Endothelial cell (in vitro differentiated cells): Measurements from ENCODE around the gene CRTC3. TPM values are rescaled to one million over a fixed set of nuclear protein-coding genes. Genes with fewer than 3 reads are reported as not detected.
"Not testable (repeated sequence)": the region's sequence is repeated elsewhere in the genome, so short reads cannot be mapped to it uniquely, and the experiment has no call there.

Experiments used
- DNase-seq: peaks from one replicate; pipeline ENCODE4 v3.0.0; 2021; ENCODE audit warnings: low spot score
- H3K27ac Mint-ChIP-seq: one replicate; pipeline ENCODE4 v1.8.0; 2021; ENCODE audit warnings: mixed read lengths, inconsistent platforms; ENCODE audit not compliant: unreplicated experiment
- H3K27me3 Mint-ChIP-seq: one replicate; pipeline ENCODE4 v1.8.0; 2021; ENCODE audit warnings: mild to moderate bottlenecking, moderate library complexity, mixed read lengths, inconsistent platforms; ENCODE audit not compliant: unreplicated experiment
- H3K36me3 Mint-ChIP-seq: one replicate; pipeline ENCODE4 v1.8.0; 2021; ENCODE audit warnings: mild to moderate bottlenecking, low read depth, mixed read lengths, inconsistent platforms; ENCODE audit not compliant: unreplicated experiment
- H3K4me1 Mint-ChIP-seq: one replicate; pipeline ENCODE4 v1.8.0; 2021; ENCODE audit warnings: mild to moderate bottlenecking, mixed read lengths, inconsistent platforms; ENCODE audit not compliant: unreplicated experiment
- H3K4me3 Mint-ChIP-seq: one replicate; pipeline ENCODE4 v1.8.0; 2021; ENCODE audit warnings: mild to moderate bottlenecking, mixed read lengths, inconsistent platforms; ENCODE audit not compliant: unreplicated experiment
- H3K9me3 Mint-ChIP-seq: one replicate; pipeline ENCODE4 v1.8.0; 2021; ENCODE audit warnings: mixed read lengths, inconsistent platforms; ENCODE audit not compliant: unreplicated experiment
- total RNA-seq: library from RNA; stranded (reverse); fragmentation: NEBNext Ultra II Directional; extraction: Animal tissue kit (Norgen Biotek cat#: 25700); gene quantifications from one replicate; pipeline ENCODE4 v1.2.1, GENCODE V29; 2021; ENCODE audit not compliant: unreplicated experiment
- TF ChIP-seq, protein P1 (sequence below): fragments of 200-600 bp; sonication (generic); IDR thresholded peaks from one replicate; pipeline ENCODE4 v1.5.0; 2021; ENCODE audit warnings: antibody characterized with exemption; ENCODE audit not compliant: unreplicated experiment

The CRTC3 gene
- total RNA-seq, 1 donor from 2014 or later, result 27.1 TPM

DNA sequence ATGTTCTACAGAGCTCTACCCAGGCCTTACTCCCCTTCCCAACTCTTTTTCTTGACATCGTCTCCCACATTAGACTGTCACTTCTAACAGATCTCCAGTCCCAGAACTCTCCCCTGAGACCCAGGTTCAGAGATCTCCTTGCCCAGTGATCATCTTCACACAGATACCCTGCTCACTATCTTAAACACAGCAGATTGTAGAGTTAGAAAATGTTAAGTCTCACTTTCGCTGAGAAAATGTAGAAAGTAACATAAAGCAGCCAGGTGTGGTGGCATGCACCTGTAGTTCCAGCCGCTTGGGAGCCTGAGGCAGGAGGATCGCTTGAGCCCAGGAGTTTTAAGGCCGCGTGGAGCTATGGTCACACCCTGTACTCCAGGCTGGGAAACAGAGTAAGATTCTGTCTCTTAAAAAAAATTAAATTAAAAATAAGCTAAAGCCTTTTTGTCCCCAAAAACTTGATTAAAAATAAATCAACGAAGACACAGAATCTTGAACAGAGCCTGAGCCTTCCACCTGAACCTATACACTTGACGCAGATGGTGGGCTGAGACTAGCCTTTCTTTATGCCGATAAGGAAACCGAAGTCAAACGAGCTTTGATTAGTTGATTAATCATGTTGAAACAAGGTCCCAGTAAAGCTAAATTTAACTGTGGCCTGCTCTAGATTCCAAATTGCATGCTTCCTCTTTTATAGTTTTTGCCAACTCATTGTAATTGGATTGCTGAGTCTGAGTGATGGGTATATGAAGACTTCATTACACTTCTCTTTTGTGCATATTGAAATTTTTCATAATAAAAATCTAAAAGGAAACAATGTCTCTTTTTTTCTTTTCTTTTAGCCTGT is 156.1 kb downstream of the CRTC3 start:
- Mint-ChIP-seq H3K27me3 (peaks cover 3% of the 10 kb centered on the region), H3K4me1 (no peaks in the 10 kb centered on the region), H3K9me3 (no peaks in the 10 kb centered on the region), H3K4me3 (no peak overlapping the region), H3K27ac (no peak overlapping the region), H3K36me3 (no peaks in the 10 kb centered on the region)
- DNase-seq, result no peak
- TF ChIP-seq, protein P1, sequence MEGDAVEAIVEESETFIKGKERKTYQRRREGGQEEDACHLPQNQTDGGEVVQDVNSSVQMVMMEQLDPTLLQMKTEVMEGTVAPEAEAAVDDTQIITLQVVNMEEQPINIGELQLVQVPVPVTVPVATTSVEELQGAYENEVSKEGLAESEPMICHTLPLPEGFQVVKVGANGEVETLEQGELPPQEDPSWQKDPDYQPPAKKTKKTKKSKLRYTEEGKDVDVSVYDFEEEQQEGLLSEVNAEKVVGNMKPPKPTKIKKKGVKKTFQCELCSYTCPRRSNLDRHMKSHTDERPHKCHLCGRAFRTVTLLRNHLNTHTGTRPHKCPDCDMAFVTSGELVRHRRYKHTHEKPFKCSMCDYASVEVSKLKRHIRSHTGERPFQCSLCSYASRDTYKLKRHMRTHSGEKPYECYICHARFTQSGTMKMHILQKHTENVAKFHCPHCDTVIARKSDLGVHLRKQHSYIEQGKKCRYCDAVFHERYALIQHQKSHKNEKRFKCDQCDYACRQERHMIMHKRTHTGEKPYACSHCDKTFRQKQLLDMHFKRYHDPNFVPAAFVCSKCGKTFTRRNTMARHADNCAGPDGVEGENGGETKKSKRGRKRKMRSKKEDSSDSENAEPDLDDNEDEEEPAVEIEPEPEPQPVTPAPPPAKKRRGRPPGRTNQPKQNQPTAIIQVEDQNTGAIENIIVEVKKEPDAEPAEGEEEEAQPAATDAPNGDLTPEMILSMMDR, result no peak

DNA sequence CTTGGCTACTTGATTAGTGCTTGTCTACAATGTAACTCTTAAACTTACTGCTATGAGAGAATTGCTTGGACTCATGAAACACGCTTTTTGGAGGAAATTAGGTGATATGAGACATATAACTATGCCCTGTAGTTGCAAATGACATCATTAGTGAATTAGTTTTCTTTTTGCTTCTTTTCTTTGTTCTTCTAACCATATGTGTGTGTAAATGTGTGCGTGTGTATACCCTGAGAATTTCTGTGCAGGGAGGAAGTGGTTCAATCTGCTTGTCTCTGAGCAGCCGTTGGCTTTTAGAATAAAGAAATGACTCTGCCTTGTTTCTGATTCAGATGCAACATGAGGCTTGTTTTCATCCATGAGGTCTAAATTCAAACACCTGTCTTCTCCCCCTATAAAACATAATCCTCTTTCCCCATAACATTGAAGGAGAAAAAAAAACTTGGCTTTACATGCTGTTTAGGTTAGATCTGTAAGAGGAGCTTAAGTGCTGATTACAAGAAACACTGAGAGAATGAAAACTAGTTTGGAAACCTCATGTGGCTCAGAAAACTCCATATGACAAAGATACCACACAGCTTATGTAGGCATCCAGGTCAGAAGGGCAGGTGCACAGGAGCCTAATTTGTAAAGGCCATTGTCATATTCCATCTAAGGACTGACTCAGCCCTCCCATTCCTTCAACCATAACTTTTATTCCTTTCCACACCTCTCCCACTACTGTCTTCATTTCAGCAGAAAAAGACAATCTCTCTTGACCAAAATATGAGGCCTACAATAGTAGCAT is 156.9 kb downstream of the CRTC3 start:
- Mint-ChIP-seq H3K36me3 (no peaks in the 10 kb centered on the region), H3K9me3 (no peaks in the 10 kb centered on the region), H3K27me3 (peaks cover 5% of the 10 kb centered on the region), H3K27ac (no peak overlapping the region), H3K4me3 (no peak overlapping the region), H3K4me1 (peaks cover 4% of the 10 kb centered on the region)
- TF ChIP-seq, protein P1, result no peak
- no peak for DNase-seq

DNA sequence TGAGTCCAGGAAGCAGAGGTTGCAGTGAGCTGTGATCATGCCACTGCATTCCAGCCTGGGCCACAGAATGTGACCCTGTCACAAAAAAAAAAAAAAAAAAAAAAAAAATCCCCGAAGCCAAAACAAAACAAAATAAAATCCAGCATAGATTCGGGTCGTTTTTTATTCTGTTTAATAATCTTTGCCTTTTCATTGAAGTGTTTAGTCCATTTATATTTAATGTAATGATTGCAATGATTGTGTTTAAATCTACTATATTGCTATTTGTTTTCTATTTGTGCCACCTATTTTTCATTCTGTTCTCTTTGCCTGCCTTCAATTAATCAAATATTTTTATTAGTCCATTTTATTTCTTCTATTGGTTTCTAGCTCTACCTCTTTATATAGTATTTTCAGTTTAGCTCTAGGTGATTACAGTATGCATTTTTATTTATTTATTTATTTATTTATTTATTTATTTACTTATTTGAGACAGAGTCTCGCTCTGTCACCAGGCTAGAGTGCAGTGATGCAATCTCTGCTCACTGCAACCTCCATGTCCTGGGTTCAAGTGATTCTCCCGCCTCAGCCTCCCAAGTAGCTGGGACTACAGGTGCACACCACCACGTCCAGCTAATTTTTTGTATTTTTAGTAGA is 159.7 kb downstream of the CRTC3 start:
- not testable (repeated sequence) for H3K27me3 Mint-ChIP-seq, H3K4me3 Mint-ChIP-seq, DNase-seq, H3K9me3 Mint-ChIP-seq, H3K36me3 Mint-ChIP-seq, H3K27ac Mint-ChIP-seq
- H3K4me1 Mint-ChIP-seq, result peaks cover 14% of the 10 kb centered on the region

DNA sequence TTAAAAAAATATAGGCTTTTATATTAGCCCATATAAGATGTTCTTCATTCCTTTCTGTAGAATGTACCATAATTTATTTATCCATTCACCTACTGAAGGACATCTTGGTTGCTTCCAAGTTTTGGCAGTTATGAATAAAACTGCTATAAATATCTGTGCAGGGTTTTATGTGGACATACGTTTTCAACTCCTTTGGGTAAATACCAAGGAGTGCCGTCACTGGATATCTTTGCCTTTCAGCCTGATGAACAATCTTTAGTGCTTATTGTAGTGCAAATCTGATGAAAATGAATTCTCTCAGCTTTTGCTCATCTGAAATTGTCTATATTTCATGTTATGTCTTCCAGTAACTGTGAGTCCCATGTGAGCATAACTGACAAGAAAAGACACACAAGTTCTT is 160.9 kb downstream of the CRTC3 start:
- no peak overlapping the region for H3K4me3 Mint-ChIP-seq
- no peaks in the 10 kb centered on the region for H3K36me3 Mint-ChIP-seq
- no peaks in the 10 kb centered on the region for H3K9me3 Mint-ChIP-seq
- TF ChIP-seq, protein P1, result no peak
- no peak overlapping the region for H3K27ac Mint-ChIP-seq
- DNase-seq, result no peak
- peaks cover 14% of the 10 kb centered on the region for H3K4me1 Mint-ChIP-seq
- peaks cover 1% of the 10 kb centered on the region for H3K27me3 Mint-ChIP-seq

DNA sequence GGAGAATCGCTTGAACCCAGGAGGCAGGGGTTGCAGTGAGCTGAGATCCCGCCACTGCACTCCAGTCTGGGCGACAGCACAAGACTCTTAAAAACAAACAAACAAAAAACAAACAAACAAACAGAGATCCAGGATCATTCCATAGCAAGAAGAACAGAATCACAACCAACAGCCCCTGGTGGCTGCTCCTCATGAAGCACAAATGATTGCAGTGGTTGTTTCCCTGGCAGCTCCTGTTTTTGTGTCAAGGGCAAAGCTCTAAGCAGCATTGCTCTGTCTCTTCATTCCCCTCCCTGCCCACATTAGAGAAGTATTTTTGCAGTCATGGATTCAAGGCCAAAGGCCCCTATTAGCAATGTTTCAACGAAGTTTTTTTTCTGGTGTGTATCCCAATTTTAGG is 161.6 kb downstream of the CRTC3 start:
- TF ChIP-seq, protein P1, result peak; percentile 28
- Mint-ChIP-seq H3K36me3 (no peaks in the 10 kb centered on the region), H3K27ac (peak overlapping the region; percentile 38), H3K4me3 (no peak overlapping the region), H3K9me3 (no peaks in the 10 kb centered on the region), H3K27me3 (peaks cover 1% of the 10 kb centered on the region), H3K4me1 (peaks cover 14% of the 10 kb centered on the region)
- DNase-seq, result no peak
